Measurements from ENCODE around the gene NOTO. TPM values are rescaled to one million over a fixed set of nuclear protein-coding genes. Genes with fewer than 3 reads are reported as not detected.

NOTO gene
- total and polyA plus RNA-seq, 10 of the 15 experiments (the other 5 are each of a cell fraction or from before 2014, with no cell fraction given): not detected

DNA sequence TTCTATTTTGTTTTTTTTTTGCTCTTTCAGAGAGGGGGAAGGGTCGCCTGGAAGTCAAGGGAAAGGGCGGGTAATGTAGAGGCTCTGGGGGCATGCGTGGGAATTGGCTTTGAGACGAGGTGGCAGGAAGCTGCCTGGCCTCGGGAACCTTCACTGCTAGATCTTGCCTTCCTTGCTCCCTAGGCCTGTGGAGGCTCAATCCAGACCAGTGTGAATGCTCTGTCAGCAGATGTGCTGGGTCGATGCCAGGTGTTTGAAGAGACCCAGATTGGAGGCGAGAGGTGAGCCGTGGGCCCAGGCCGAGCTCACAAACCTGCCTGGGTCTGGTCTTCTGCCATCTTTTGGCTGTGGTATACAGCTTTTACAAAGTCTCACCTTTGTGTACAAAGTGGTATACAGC is 47.3 kb downstream of the NOTO start (continued):
- TF ChIP-seq, protein P1, sequence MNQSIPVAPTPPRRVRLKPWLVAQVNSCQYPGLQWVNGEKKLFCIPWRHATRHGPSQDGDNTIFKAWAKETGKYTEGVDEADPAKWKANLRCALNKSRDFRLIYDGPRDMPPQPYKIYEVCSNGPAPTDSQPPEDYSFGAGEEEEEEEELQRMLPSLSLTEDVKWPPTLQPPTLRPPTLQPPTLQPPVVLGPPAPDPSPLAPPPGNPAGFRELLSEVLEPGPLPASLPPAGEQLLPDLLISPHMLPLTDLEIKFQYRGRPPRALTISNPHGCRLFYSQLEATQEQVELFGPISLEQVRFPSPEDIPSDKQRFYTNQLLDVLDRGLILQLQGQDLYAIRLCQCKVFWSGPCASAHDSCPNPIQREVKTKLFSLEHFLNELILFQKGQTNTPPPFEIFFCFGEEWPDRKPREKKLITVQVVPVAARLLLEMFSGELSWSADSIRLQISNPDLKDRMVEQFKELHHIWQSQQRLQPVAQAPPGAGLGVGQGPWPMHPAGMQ (IDR thresholded peaks at IDR 0.05; ENCODE audit: borderline replicate concordance): no peak
- TF ChIP-seq, protein P2, sequence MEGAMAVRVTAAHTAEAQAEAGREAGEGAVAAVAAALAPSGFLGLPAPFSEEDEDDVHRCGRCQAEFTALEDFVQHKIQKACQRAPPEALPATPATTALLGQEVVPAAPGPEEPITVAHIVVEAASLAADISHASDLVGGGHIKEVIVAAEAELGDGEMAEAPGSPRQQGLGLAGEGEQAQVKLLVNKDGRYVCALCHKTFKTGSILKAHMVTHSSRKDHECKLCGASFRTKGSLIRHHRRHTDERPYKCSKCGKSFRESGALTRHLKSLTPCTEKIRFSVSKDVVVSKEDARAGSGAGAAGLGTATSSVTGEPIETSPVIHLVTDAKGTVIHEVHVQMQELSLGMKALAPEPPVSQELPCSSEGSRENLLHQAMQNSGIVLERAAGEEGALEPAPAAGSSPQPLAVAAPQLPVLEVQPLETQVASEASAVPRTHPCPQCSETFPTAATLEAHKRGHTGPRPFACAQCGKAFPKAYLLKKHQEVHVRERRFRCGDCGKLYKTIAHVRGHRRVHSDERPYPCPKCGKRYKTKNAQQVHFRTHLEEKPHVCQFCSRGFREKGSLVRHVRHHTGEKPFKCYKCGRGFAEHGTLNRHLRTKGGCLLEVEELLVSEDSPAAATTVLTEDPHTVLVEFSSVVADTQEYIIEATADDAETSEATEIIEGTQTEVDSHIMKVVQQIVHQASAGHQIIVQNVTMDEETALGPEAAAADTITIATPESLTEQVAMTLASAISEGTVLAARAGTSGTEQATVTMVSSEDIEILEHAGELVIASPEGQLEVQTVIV (IDR thresholded peaks at IDR 0.05; ENCODE audit: borderline replicate concordance, partially characterized antibody): no peak
- TF ChIP-seq JUND (IDR thresholded peaks at IDR 0.05; ENCODE audit: low read depth, low read length) (no peak), RELA (IDR thresholded peaks at IDR 0.05; ENCODE audit: borderline replicate concordance, partially characterized antibody) (no peak), POU2F2 (IDR thresholded peaks at IDR 0.05; ENCODE audit: borderline replicate concordance, low read depth, low read length) (no peak), MXI1 (IDR thresholded peaks at IDR 0.05; ENCODE audit: low read depth, low read length) (no peak), CBFB (IDR thresholded peaks at IDR 0.05; ENCODE audit: low read depth) (no peak)
- TF ChIP-seq, protein P3, sequence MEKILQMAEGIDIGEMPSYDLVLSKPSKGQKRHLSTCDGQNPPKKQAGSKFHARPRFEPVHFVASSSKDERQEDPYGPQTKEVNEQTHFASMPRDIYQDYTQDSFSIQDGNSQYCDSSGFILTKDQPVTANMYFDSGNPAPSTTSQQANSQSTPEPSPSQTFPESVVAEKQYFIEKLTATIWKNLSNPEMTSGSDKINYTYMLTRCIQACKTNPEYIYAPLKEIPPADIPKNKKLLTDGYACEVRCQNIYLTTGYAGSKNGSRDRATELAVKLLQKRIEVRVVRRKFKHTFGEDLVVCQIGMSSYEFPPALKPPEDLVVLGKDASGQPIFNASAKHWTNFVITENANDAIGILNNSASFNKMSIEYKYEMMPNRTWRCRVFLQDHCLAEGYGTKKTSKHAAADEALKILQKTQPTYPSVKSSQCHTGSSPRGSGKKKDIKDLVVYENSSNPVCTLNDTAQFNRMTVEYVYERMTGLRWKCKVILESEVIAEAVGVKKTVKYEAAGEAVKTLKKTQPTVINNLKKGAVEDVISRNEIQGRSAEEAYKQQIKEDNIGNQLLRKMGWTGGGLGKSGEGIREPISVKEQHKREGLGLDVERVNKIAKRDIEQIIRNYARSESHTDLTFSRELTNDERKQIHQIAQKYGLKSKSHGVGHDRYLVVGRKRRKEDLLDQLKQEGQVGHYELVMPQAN (conservative IDR thresholded peaks at IDR 0.05): no peak

Measured in GM12878 (cell line).